ENCODE results near the gene MPDZ. TPM values are rescaled to one million over a fixed set of nuclear protein-coding genes. Genes with fewer than 3 reads are reported as not detected.

MPDZ gene
- polyA plus RNA-seq, 2 donors: 2.9 to 3.2 TPM

DNA sequence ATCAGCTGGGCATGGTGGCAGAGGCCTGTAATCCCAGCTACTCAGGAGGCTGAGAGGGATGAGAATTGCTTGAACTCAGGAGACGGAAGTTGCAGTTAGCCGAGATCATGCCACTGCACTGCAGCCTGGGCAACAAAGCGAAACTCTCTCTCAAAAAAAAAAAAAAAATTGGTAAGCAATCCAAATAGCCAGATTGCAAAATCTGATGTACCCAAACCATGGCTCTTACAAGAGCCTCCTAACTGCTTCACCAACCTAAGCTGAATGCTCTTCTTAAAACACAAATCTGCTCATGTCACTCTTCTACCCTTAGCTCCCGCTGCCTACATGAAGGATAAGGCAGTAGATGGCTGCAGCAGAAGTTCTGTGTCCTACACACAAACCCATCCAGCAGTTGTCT is 105.9 kb downstream of the MPDZ start:
- no peaks in the 10 kb centered on the region for H3K27me3 ChIP-seq (ENCODE audit: control insufficient read depth in 1 of 2, insufficient read depth in 2 of 2, low read length in 2 of 2)
- H3K4me1 ChIP-seq (ENCODE audit: control insufficient read depth in 2 of 2, insufficient read depth in 2 of 2, low read length in 1 of 2): no peaks in the 10 kb centered on the region
- H3K9me3 ChIP-seq (ENCODE audit: control insufficient read depth in 2 of 2, insufficient read depth in 1 of 2, low read depth in 1 of 2, low read length in 1 of 2): no peaks in the 10 kb centered on the region
- WGBS, 2 donors: 92 to 96% methylated on average over 4 of the region's 4 CpGs
- H3K27ac ChIP-seq (ENCODE audit: low read depth in 2 of 2, low read length in 1 of 2): no peak overlapping the region
- no peak overlapping the region for H3K4me3 ChIP-seq (ENCODE audit: low read depth in 1 of 2, low read length in 2 of 2)
- no peaks in the 10 kb centered on the region for H3K36me3 ChIP-seq (ENCODE audit: control insufficient read depth in 2 of 2, insufficient read depth in 2 of 2, low read length in 1 of 2)

DNA sequence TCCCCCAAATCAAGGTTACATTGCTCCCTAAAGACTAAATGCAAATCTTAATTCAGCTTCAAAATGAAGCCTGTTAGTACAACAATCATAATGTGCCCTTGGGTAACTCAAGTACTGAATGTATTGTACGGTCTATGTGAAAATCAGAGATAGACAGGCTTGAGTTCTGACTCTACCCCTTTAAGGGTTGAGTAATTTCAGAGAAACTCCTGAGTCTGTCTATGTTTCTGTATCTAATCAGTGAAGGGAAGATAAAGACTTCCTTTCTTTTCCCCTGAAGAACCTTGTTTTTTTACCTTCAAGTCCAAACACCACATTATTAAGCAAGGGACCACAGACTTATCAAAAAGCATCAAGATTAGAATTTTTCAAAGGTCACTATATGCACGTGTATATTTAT is 108.2 kb downstream of the MPDZ start:
- H3K4me1 ChIP-seq (ENCODE audit: control insufficient read depth in 2 of 2, insufficient read depth in 2 of 2, low read length in 1 of 2): no peaks in the 10 kb centered on the region
- no peak overlapping the region for H3K27ac ChIP-seq (ENCODE audit: low read depth in 2 of 2, low read length in 1 of 2)
- 74 to 86% methylated on average over 2 of the region's 2 CpGs for WGBS, 2 donors
- no peak overlapping the region for H3K4me3 ChIP-seq (ENCODE audit: low read depth in 1 of 2, low read length in 2 of 2)
- no peaks in the 10 kb centered on the region for H3K9me3 ChIP-seq (ENCODE audit: control insufficient read depth in 2 of 2, insufficient read depth in 1 of 2, low read depth in 1 of 2, low read length in 1 of 2)
- no peaks in the 10 kb centered on the region for H3K36me3 ChIP-seq (ENCODE audit: control insufficient read depth in 2 of 2, insufficient read depth in 2 of 2, low read length in 1 of 2)
- H3K27me3 ChIP-seq (ENCODE audit: control insufficient read depth in 1 of 2, insufficient read depth in 2 of 2, low read length in 2 of 2): no peaks in the 10 kb centered on the region

DNA sequence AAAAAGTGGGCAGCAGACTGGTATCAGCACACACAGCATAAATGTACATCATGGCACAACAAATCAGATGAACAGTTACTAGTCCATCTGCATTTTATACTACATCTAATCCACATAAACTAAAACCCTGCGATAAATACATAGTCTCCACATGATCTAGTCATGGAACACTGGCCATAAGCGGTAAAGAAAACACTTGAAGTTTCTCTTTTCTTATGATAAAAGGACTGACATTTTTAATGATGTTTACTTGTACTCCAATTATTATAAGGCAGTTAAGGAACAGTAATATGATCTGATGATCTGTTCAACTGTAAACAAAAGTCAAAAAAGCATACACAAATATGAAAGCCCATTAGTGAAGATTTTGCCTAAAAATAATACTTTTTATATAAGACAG is 112.5 kb downstream of the MPDZ start:
- H3K4me3 ChIP-seq (ENCODE audit: low read depth in 1 of 2, low read length in 2 of 2): no peak overlapping the region
- H3K27ac ChIP-seq (ENCODE audit: low read depth in 2 of 2, low read length in 1 of 2): no peak overlapping the region
- H3K36me3 ChIP-seq (ENCODE audit: control insufficient read depth in 2 of 2, insufficient read depth in 2 of 2, low read length in 1 of 2): no peaks in the 10 kb centered on the region
- H3K9me3 ChIP-seq (ENCODE audit: control insufficient read depth in 2 of 2, insufficient read depth in 1 of 2, low read depth in 1 of 2, low read length in 1 of 2): no peaks in the 10 kb centered on the region
- WGBS, 2 donors: 89 to 94% methylated on average over 2 of the region's 2 CpGs
- no peaks in the 10 kb centered on the region for H3K27me3 ChIP-seq (ENCODE audit: control insufficient read depth in 1 of 2, insufficient read depth in 2 of 2, low read length in 2 of 2)
- H3K4me1 ChIP-seq (ENCODE audit: control insufficient read depth in 2 of 2, insufficient read depth in 2 of 2, low read length in 1 of 2): no peaks in the 10 kb centered on the region

DNA sequence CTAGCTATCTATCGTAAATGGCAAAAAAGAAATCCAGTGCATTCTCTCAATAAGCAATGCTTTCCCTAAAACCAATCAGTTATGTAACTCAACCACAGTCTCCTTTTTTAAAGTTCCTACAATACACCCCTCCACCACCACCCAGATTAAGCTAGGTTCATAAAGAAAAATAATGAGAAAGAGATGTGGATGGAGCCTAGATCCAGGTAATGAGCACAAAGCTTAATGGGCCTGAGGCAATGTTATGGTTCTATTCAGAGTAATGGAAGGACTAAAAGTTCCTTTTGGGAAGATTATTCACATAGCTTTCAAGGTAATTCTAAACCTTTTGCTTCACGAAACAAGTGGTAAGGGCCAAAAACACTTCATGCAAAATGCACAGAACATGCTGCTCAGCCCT is 113.5 kb downstream of the MPDZ start:
- Histone ChIP-seq H3K9me3 (ENCODE audit: control insufficient read depth in 2 of 2, insufficient read depth in 1 of 2, low read depth in 1 of 2, low read length in 1 of 2) (no peaks in the 10 kb centered on the region), H3K27me3 (ENCODE audit: control insufficient read depth in 1 of 2, insufficient read depth in 2 of 2, low read length in 2 of 2) (no peaks in the 10 kb centered on the region), H3K27ac (ENCODE audit: low read depth in 2 of 2, low read length in 1 of 2) (no peak overlapping the region), H3K4me1 (ENCODE audit: control insufficient read depth in 2 of 2, insufficient read depth in 2 of 2, low read length in 1 of 2) (no peaks in the 10 kb centered on the region), H3K36me3 (ENCODE audit: control insufficient read depth in 2 of 2, insufficient read depth in 2 of 2, low read length in 1 of 2) (no peaks in the 10 kb centered on the region), H3K4me3 (ENCODE audit: low read depth in 1 of 2, low read length in 2 of 2) (no peak overlapping the region)
- WGBS, 2 donors: 72 to 79% methylated on average over 2 of the region's 2 CpGs

DNA sequence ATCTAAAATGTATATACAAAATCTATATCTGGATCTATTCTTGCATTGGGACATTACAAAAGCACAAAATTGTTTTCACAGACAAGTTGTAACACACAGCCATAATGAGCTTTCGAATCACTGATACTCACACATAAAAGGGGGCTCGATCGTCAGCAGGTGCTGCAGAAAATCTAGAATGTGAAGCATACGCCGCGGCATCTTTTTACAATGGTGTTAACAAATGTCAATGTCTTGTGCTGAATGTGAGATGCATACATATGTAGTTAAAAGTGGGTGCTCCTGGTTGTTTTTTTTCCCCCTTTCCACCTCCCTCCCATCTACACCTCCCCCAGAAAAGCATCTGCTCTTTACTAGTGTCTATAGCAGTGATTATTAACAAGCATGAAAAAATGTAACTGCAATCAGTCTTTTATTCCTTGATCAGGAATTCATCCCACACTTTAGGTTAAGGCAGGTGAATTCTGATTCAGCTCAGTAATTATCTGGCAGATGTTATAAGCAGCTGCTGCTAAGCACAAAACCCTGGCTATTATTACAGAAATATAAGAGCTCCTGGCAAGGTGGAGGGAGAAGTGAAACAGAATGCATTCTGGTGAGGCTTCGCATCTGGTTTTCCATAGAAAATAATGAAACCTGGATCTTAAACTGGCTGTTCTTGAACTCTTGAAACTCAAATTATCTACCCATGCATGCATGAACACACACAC is 114.1 kb downstream of the MPDZ start:
- no peak overlapping the region for H3K4me3 ChIP-seq (ENCODE audit: low read depth in 1 of 2, low read length in 2 of 2)
- no peaks in the 10 kb centered on the region for H3K27me3 ChIP-seq (ENCODE audit: control insufficient read depth in 1 of 2, insufficient read depth in 2 of 2, low read length in 2 of 2)
- H3K36me3 ChIP-seq (ENCODE audit: control insufficient read depth in 2 of 2, insufficient read depth in 2 of 2, low read length in 1 of 2): no peaks in the 10 kb centered on the region
- WGBS, 2 donors: 87% methylated on average over 7 of the region's 7 CpGs
- H3K27ac ChIP-seq (ENCODE audit: low read depth in 2 of 2, low read length in 1 of 2): no peak overlapping the region
- no peaks in the 10 kb centered on the region for H3K9me3 ChIP-seq (ENCODE audit: control insufficient read depth in 2 of 2, insufficient read depth in 1 of 2, low read depth in 1 of 2, low read length in 1 of 2)
- no peaks in the 10 kb centered on the region for H3K4me1 ChIP-seq (ENCODE audit: control insufficient read depth in 2 of 2, insufficient read depth in 2 of 2, low read length in 1 of 2)

DNA sequence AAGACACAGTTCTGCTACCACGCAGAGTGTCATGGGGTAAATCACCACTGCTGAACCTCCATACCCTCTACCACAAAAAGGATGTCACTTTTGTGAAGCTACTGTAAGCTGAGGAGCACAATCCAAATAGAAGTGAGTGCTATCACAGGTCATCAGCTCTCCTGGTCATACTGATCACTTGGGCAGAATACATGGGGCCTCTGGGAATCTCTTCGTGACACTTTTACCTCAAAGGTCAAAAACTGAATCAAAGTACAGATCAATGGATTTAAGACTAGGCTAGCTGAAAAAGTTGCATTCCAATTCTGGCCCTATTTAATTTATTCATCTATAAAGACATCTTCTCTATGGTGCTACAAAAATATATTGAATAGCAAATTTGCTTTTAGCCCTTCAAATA is 115.5 kb downstream of the MPDZ start:
- H3K27ac ChIP-seq (ENCODE audit: low read depth in 2 of 2, low read length in 1 of 2): no peak overlapping the region
- H3K4me3 ChIP-seq (ENCODE audit: low read depth in 1 of 2, low read length in 2 of 2): no peak overlapping the region
- H3K9me3 ChIP-seq (ENCODE audit: control insufficient read depth in 2 of 2, insufficient read depth in 1 of 2, low read depth in 1 of 2, low read length in 1 of 2): no peaks in the 10 kb centered on the region
- WGBS, 2 donors: 93 to 94% methylated on average over 2 of the region's 2 CpGs
- H3K27me3 ChIP-seq (ENCODE audit: control insufficient read depth in 1 of 2, insufficient read depth in 2 of 2, low read length in 2 of 2): no peaks in the 10 kb centered on the region
- no peaks in the 10 kb centered on the region for H3K4me1 ChIP-seq (ENCODE audit: control insufficient read depth in 2 of 2, insufficient read depth in 2 of 2, low read length in 1 of 2)
- no peaks in the 10 kb centered on the region for H3K36me3 ChIP-seq (ENCODE audit: control insufficient read depth in 2 of 2, insufficient read depth in 2 of 2, low read length in 1 of 2)

DNA sequence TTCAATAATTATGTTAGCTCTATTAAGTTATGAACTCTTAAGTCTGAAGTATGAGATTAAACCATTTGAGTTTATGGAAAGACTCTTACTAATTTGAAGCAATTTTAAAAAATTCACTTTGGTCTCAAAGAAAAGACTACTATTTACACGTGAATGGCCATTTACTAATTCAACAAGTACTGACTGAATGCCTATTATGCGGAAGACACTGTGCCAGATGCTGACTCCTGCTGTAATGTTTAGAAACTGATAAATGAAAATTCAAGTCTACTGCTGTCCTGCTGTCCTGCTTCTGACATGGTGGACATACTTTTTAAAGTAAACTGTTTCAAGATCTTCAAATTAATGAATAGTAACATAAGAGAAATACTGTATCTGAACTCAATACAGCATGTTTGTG is 116.2 kb downstream of the MPDZ start:
- no peaks in the 10 kb centered on the region for H3K36me3 ChIP-seq (ENCODE audit: control insufficient read depth in 2 of 2, insufficient read depth in 2 of 2, low read length in 1 of 2)
- H3K27me3 ChIP-seq (ENCODE audit: control insufficient read depth in 1 of 2, insufficient read depth in 2 of 2, low read length in 2 of 2): no peaks in the 10 kb centered on the region
- no peak overlapping the region for H3K4me3 ChIP-seq (ENCODE audit: low read depth in 1 of 2, low read length in 2 of 2)
- H3K9me3 ChIP-seq (ENCODE audit: control insufficient read depth in 2 of 2, insufficient read depth in 1 of 2, low read depth in 1 of 2, low read length in 1 of 2): no peaks in the 10 kb centered on the region
- 80 to 83% methylated on average over 2 of the region's 2 CpGs for WGBS, 2 donors
- H3K27ac ChIP-seq (ENCODE audit: low read depth in 2 of 2, low read length in 1 of 2): no peak overlapping the region
- H3K4me1 ChIP-seq (ENCODE audit: control insufficient read depth in 2 of 2, insufficient read depth in 2 of 2, low read length in 1 of 2): no peaks in the 10 kb centered on the region

DNA sequence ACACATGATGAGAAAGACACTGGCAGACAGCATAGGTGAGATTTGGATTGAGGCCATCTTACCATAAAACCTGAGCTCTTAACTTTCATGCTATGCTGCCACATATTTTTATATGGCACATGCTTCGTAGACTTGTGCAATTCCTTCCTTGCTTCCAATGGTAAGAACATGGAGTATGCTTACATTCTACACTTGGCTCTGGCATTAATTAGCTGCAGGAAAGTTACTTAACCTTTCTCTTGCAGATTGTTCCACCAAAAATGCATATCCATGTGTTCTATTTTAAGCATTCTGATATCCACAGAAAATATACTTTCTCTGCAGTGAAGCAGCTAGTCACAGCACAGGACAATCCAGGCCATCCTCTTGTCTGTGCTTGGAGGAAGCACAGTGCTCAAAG is 119.4 kb downstream of the MPDZ start:
- no peaks in the 10 kb centered on the region for H3K9me3 ChIP-seq (ENCODE audit: control insufficient read depth in 2 of 2, insufficient read depth in 1 of 2, low read depth in 1 of 2, low read length in 1 of 2)
- WGBS, 2 donors: 86 to 92% methylated on average over 1 of the region's 1 CpG
- no peak overlapping the region for H3K4me3 ChIP-seq (ENCODE audit: low read depth in 1 of 2, low read length in 2 of 2)
- H3K36me3 ChIP-seq (ENCODE audit: control insufficient read depth in 2 of 2, insufficient read depth in 2 of 2, low read length in 1 of 2): no peaks in the 10 kb centered on the region
- H3K27ac ChIP-seq (ENCODE audit: low read depth in 2 of 2, low read length in 1 of 2): no peak overlapping the region
- H3K4me1 ChIP-seq (ENCODE audit: control insufficient read depth in 2 of 2, insufficient read depth in 2 of 2, low read length in 1 of 2): no peaks in the 10 kb centered on the region
- no peaks in the 10 kb centered on the region for H3K27me3 ChIP-seq (ENCODE audit: control insufficient read depth in 1 of 2, insufficient read depth in 2 of 2, low read length in 2 of 2)

DNA sequence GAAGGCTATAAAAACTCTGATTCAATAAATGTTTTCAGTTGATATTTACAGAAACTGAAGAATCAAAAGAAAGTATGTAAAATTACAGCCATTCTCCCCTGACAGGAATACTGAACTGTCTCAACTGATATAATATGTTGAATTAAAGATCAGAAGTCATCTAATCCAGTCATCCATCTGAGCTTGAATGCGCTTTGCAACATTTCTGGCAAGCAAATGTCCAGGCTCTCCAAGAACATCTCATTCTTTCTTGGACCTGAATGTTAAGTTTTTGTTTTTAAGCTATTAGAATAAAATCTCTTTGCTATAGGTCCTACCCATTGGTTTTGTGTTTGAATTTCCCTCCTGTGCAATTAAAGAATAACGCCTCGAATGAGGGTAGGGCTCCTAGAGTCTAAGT is 120.5 kb downstream of the MPDZ start:
- H3K9me3 ChIP-seq (ENCODE audit: control insufficient read depth in 2 of 2, insufficient read depth in 1 of 2, low read depth in 1 of 2, low read length in 1 of 2): no peaks in the 10 kb centered on the region
- no peaks in the 10 kb centered on the region for H3K27me3 ChIP-seq (ENCODE audit: control insufficient read depth in 1 of 2, insufficient read depth in 2 of 2, low read length in 2 of 2)
- H3K27ac ChIP-seq (ENCODE audit: low read depth in 2 of 2, low read length in 1 of 2): no peak overlapping the region
- H3K4me1 ChIP-seq (ENCODE audit: control insufficient read depth in 2 of 2, insufficient read depth in 2 of 2, low read length in 1 of 2): no peaks in the 10 kb centered on the region
- H3K36me3 ChIP-seq (ENCODE audit: control insufficient read depth in 2 of 2, insufficient read depth in 2 of 2, low read length in 1 of 2): no peaks in the 10 kb centered on the region
- no peak overlapping the region for H3K4me3 ChIP-seq (ENCODE audit: low read depth in 1 of 2, low read length in 2 of 2)
- 52 to 79% methylated on average over 3 of the region's 3 CpGs for WGBS, 2 donors

DNA sequence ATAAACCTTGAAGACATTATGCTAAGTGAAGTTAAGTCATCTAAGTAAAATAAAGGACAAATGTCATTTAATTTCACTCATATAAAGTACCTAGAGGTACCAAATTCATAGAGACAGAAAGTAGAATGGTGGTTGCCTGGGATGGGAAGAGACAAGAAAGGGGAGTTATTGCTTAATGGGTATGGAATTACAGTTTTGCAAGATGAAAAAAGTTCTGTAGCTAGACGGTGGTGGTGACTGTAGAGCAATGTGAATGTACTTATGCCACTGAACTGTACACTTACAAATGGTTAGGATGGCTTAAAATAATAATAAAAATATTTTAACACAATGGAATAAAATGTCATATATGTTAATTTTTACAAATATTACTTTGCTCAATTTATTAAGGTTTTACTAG is 128.0 kb downstream of the MPDZ start:
- H3K27ac ChIP-seq (ENCODE audit: low read depth in 2 of 2, low read length in 1 of 2): no peak overlapping the region

More for the DNA sequence above, 128.0 kb downstream of the MPDZ start:
- no peaks in the 10 kb centered on the region for H3K36me3 ChIP-seq (ENCODE audit: control insufficient read depth in 2 of 2, insufficient read depth in 2 of 2, low read length in 1 of 2)
- no peaks in the 10 kb centered on the region for H3K9me3 ChIP-seq (ENCODE audit: control insufficient read depth in 2 of 2, insufficient read depth in 1 of 2, low read depth in 1 of 2, low read length in 1 of 2)
- no peaks in the 10 kb centered on the region for H3K4me1 ChIP-seq (ENCODE audit: control insufficient read depth in 2 of 2, insufficient read depth in 2 of 2, low read length in 1 of 2)
- no peak overlapping the region for H3K4me3 ChIP-seq (ENCODE audit: low read depth in 1 of 2, low read length in 2 of 2)
- WGBS, 2 donors: 90 to 93% methylated on average over 1 of the region's 1 CpG
- H3K27me3 ChIP-seq (ENCODE audit: control insufficient read depth in 1 of 2, insufficient read depth in 2 of 2, low read length in 2 of 2): no peaks in the 10 kb centered on the region

Data from esophagus (tissue), 2 donors.